Spleen (tissue), 7 donors: ENCODE measurements around the gene DMRT1.

Experiments
- CTCF ChIP-seq, 11 experiments: fragments of 200-600 bp in 7 of 11; fragments of 450-650 bp in 4 of 11; sonication (generic) in 4 of 11; IDR thresholded peaks in 8 of 11; conservative IDR thresholded peaks in 3 of 11; 1 replicate in 7 of 11; 2 replicates in 4 of 11; pipeline versions ENCODE4 v1.4.0 to v1.8.0; 2016 to 2021; ENCODE audit warnings: antibody characterized with exemption in 11 of 11, inconsistent platforms in 4 of 11, mild to moderate bottlenecking in 1 of 11
- POLR2A ChIP-seq, 3 donors: fragments of 450-650 bp; IDR thresholded peaks; one replicate each; pipeline ENCODE4 v1.5.1; 2017; ENCODE audit warnings: antibody characterized with exemption in 3 of 3, mild to moderate bottlenecking in 1 of 3
- POLR2AphosphoS5 ChIP-seq, 3 donors: sonication (generic); formaldehyde crosslinking; IDR thresholded peaks; one replicate each; pipeline ENCODE4 v1.5.1; 2017; ENCODE audit warnings: antibody characterized with exemption in 3 of 3
- donor health status: DM: no; HTN: no; CAD: no; lungs with moderate emphysema.
- donor health status: DM: no; HTN: no; CAD: no.
- donor health status: DM: no; HTN: no; CAD: no.

GRCh38 chr9:967903-968641 is 126.6 kb downstream of the DMRT1 start:
- TF ChIP-seq POLR2A (IDR thresholded peaks at IDR 0.05), result no peak
- TF ChIP-seq CTCF (IDR thresholded peaks at IDR 0.05 in 8 of 11, conservative IDR thresholded peaks at IDR 0.05 in 3 of 11), result no peak
- no peak for TF ChIP-seq POLR2AphosphoS5 (IDR thresholded peaks at IDR 0.05)
